HG02852 (cell line): Measurements from ENCODE around the gene C1orf116.
"Not testable (repeated sequence)": the region's sequence is repeated elsewhere in the genome, so short reads cannot be mapped to it uniquely, and the experiment has no call there.

Experiments used
- ATAC-seq: cut with Tn5 transposase; IDR thresholded peaks from one replicate; pipeline ENCODE4 v1.9.1; 2021; ENCODE audit warnings: mild to moderate bottlenecking, moderate library complexity; ENCODE audit not compliant: unreplicated experiment

Gene C1orf116

DNA sequence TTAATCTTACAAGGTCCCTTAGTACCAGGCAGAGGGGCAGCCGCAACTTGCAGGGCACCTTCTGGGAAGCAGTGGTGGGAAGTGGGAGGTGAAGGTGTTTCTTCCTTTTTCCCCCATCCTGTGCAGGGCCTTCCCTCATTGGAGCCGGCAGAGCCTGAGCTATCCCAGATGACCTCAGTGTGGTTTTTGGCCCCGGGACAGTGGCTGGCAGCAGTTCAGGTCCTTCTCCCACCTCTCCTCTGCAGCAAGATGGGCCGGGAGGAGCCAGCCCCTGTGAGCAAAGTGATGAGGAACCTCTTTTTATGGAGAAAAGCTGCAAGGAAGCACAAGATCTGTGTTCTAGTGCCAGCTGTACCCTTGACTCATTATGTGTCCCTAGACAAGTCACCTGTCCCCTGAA, 27.3 kb upstream of the C1orf116 start:
- no peak for ATAC-seq

DNA sequence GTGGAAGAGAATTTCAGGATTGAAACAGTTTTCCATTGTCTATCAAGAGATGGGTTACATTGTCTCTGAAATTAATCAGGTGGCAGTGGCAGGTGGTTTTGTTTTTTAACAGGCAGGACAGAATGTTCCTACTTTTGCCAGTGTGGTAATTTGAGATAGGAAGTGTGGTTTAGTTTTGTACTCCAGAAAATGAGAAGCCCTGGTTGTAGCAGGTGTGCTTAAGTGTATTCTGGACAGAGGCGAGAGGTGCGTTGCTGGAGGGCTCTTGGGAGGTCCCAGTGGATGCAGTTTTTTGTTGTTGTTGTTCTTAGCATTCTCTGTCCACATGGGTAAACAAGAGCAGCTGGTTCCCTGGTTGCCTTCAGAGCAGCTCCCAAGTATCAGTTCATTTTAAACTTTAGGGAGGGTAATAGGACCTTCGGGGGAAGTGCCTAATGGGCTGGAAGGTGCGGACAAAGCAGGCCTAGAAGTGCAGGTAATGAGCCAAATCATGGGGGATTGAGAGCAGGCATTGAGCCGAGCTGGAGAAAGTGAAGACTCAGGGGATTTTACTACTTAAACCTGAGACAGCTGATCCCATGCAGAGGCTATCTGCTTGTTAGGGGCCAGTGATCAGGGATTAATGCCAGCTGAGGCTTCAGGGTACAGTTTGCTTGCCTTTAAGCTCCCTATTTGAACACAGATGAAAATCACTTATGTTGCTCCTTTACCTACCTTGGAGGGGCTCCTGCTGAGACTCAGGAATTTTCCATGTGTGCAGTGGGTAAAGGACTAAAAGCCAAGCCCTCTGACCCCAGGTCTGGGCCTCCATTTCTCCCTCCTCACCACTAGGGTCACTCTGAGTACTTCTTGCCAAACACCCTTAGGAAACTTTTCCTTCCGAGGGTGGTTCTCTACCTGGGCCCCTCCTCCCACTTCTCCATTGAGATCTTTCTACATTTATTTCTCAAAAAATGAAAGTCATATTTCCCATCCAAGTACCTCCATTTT, 26.6 kb upstream of the C1orf116 start:
- no peak for ATAC-seq

DNA sequence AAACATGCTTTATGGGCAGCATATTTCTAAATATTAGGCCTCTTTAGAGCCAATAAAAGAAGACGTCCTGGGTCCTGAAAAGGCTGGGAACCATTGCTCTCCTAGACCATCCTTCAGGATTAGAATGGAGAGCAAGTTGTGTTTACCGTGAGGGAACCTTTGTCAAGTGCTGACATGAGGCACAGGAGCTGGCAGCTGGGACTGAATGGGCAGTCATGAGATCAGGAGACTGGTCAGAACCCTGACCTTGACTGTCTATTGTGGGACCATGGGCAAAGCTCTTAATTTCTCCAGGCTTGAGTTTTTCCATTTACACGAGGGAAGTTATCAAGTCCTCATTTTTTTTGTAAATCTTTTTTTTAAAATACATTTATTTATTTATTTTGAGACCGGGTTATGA, 25.7 kb upstream of the C1orf116 start:
- no peak for ATAC-seq

DNA sequence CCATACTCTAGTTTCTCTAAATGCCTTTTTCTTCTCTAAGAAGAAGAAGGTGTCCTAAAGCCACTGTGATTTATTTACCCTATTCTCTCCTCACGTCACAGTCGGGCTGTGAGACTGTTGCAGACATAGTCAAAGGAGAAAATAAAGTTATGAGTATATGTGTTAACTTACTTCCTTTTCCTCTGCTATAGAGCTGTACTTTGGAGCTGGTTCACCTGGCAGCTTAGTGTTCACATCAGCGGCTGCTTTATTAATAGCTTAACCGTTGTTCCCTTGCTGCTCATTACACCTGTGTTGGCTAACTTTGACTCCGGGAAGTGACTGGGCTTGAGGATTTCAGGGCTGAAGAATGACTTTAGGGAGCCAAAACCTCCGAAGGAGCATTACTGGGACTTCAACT, 24.1 kb upstream of the C1orf116 start:
- ATAC-seq, result no peak

DNA sequence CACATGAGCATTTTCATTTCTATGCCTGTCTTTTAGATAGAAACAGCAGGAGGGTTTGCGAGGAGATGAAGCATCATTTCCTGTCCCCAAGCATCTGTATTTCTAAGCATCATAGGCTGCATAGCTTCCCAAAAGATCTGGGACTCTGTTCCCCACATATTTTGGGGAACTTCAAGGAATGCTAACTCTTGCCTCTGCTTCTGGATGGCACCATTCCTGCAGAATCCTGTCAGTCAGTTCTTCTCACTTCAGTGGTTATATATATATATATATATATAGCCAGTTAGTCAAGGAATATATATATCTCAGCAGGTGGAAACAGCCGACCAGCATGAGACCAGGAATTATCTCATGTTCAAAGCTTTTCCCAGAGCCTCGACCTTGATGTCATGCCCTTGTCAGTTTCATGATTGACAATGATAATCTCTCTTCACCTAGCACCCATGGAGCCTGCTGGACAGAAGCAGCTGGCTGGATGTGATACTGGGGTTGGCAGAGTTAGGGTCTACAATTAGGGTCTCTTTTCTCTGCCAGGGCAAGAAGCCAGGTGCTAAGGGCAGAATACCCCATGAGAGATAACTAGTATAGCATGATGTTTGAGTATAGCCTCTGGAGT, 22.9 kb upstream of the C1orf116 start:
- ATAC-seq, result no peak

DNA sequence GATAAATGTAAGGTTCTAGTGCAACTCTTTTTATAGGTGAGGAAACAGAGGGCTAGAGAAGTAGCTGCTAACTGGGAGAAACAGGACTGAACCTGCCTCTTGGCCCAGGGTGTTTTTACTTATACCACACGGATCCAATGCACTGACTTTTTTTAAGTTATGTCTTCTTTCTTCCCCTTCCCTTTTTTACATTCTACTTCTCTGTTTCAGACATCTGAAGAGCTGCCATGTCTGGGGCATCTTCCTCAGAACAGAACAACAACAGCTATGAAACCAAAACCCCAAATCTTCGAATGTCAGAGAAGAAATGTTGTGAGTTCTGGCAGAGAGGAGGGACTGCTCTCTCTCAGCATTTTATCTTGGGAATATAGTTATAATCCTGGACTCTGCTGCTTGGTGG, 21.9 kb upstream of the C1orf116 start:
- ATAC-seq, result no peak

DNA sequence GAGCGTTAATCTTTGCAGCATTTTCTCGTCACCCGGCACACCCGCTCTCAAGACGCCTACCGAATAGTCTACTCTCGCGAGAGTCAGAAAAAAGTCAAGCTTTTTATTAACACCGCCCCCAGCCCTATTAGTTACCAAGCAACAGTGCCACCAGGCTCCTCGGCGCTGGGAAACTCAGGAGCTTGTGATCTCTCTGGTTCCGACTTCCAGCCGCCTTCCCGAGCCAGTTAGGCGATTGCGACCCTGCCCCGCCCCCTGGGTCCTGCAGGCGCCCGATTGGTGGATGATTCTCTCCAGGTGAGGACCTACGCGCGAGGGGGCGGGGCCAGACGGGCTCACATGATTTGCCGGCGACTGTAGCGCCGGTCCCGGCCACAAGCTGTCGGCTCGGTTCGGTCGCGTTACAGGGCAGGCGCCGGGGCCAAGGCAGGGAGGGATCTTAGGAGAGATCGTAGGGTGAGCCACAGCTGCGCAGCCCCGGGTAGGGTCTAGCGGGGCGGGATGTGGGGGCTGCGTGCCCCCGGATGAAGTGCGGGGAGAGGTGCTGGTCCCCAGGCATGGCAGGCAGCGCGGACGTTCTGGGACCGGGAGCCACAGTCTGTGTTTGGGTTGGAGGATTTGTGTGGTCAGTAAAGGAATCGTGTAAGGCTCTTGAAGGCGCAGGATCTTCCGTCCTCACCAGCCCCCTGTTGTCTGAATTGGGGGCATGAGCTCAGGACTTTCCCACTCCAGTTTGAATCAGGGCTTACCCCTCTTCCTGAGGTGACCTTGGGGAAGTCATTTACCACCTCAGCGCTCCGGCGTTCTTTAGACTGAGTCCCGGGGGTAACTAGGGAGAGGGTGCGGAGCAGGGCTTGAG, 20.6 kb upstream of the C1orf116 start, which contains the start of gene PFKFB2:
PFKFB2 (plus strand) TSS at position 365 of the 859 bp plus-strand sequence. CDS start 1,443 bp downstream, outside the sequence.
- peak; percentile 78 for ATAC-seq

DNA sequence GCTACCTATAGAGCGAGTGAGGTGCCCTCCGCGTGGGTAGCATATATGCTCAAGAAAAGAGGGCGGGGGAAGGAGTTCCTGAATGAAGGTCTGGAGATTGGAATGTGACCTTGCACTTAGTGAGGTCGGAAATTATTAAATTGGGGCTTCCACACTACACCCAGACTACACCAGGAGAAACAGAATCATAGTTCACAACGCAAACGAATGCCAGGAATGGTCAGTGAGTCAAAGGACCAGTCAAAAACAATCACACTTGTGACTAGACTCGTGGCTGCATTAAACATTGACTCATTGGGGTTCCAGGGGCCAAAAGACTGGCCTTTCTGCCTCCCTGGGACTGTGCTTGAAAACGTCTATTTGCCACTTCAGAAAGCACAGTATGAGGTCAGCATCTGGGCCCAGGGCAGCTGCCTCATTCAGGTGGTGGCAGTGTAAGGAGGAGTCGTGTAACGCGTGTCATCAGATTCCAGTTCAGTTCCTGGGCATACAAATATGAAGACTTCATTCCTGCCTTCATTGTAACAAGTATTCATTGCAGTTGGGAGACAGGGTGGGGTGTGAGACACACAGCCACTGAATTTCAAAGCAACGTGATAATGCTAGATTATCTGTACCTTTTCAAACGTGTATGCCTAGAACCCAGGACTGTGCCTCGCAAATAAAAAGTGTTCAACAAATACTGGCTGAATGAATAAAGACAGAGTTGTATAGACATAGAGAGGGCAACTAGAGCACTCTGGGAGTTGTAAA, 18.8 kb upstream of the C1orf116 start, which contains the start of gene YOD1:
YOD1 (minus strand) TSS at position 18 of the 753 bp plus-strand sequence. CDS start 178 bp downstream, outside the sequence.
- ATAC-seq, result no peak

DNA sequence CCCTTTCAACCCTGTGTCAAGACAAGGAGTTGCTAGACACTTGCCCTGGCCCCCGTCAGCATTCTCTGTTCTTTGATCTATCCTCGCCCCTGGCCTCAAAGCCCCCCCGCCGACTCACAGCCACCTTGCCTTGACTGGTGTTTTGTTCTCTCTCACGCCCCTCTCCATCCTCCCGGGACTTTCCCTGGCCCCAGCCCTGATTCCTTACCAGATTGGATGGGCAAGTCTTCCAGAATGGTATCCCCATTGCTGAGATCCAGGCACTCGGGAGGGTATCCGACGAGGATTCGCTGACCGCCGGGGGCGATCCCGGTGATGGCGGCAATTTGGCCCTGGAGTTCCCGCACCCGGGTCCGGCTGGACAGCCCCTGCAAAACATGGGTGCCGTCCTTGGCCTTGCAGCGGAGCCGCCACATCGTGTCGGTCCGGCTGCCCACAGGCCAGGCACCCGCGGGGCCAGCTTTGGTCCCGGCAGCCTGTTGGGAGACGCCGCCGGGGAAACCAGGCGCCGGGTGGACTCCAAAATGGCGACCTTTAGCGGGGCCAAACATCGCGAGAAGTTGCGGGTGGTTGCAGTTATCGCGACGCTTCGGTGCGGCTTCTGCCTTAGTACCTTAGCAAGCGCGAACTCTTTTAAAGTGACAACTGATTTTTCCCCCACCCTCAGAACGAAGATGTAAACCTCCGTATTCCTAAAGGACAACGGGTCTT, 18.1 kb upstream of the C1orf116 start:
- peak; percentile 45 for ATAC-seq

DNA sequence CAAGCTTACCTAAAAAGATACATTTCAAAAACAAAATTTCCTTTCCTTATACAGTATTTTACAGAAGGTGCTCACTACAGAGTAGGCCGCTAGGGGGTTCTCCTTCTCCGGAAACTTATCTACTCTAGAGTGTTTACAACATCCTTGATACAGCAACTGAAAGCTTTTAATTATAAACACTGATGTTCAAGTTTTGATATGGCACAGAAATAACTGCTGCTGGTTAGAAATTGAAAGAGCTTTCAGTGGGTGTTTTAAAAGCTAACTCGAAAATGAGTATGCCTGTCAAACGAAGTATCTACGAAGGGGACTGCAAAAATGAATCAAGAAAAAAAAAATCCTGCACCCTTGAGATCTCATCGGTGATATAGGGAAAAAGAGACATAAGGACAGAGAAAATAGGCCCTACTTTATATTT, 17.4 kb upstream of the C1orf116 start:
- ATAC-seq, result no peak

DNA sequence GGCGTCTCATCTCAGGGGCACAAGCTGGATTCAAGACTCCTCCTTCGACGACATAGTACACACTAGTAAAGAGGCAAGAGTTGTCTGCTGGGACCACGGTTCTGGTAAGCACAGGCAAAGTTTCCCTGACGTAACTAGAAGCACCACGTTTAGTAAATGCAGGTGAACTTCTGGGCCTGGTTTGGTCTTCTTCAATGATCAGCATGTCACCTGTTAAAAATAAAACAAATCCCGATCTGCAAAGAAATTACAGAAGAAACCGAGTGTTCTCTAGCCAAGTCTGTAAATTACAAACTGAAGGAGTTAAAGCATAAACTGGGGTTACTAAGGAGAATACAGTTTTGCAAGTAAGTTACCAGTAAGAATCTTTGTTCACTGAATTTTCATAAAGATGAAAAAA, 17.0 kb upstream of the C1orf116 start:
- ATAC-seq, result no peak

DNA sequence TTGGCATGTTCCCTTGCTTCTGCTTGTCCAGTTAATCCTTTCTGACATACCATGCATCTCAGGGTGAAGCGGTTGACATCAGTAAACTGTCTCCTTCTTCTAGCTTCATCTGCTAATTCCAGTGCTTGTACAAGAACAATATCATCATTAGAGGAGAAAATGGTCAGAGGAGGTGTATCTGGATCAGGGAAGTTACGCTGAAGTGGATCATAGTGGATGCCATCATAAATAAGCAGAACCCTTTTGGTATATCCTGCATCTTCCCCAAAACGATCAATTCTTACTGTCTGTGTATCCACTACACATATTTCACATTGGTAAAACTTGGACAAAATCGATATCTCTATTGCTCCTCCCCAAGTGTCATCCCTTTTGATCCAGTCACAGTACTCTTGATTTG, 16.5 kb upstream of the C1orf116 start:
- ATAC-seq, result no peak

DNA sequence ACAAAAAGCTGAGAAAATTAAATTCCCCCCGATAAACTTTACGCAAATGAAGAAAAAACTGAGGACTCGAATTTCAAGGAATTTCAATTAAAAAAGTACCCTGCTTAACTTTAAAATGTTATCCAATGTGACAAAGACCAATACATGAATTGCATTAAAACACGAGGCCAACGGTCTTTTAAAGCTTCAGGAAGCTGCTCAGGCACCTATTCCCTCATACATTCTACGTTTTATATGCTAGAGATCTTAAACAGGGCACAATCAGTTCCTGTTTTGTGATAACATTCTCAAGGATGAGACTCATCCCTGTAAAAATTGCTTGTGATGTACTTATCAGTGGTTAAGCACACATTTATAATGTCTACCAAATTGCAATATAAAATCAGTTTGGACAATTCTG, 15.5 kb upstream of the C1orf116 start:
- no peak for ATAC-seq

DNA sequence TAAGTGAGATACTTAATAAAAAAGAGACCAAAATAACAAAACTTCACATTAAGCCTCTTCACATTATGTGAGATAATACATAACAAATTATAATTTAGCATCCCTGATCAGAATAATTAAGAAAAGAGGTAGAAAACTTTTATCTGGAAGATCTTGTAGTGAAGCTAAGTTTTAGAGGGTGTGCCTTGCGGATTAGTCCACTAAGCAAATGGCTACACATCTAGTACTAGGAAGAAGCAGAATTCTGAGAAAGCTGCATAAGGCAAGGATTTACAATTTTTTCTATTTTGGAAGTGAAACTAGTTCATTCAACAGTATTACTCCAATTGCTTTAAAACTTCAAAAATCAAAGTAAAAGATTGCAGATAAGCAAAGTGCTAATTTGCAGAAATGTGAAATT, 14.9 kb upstream of the C1orf116 start:
- no peak for ATAC-seq

DNA sequence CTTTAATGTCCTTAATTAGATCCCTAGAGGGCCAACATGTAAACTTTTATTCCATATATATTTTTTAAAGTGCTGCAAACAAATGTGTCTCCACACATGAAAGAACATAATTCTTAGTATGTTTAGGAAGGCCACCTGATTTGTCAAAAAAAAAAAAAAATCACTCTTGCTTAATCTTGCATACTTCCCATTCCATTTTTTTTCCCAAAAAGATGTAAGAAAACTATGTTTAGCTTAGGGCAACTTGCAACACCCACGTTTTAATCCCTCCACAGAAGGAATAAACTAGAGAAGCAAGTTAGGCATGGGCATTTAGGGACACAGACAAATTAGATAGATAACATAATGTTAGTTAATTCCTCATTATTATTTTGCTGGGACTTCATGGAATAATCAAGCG, 12.9 kb upstream of the C1orf116 start:
- no peak for ATAC-seq

DNA sequence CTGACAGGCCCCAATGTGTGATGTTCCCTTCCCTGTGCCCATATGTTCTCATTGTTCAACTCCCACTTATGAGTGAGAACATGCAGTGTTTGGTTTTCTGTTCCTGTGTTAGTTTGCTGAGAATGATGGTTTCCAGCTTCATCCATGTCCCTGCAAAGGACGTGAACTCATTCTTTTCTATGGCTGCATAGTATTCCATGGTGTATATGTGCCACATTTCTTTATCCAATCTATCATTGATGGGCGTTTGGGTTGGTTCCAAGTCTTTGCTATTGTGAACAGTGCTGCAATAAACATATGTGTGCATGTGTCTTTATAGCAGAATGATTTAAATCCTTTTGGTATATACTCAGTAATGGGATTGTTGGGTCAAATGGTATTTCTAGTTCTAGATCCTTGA, 8.8 kb upstream of the C1orf116 start:
- ATAC-seq, result not testable (repeated sequence)

DNA sequence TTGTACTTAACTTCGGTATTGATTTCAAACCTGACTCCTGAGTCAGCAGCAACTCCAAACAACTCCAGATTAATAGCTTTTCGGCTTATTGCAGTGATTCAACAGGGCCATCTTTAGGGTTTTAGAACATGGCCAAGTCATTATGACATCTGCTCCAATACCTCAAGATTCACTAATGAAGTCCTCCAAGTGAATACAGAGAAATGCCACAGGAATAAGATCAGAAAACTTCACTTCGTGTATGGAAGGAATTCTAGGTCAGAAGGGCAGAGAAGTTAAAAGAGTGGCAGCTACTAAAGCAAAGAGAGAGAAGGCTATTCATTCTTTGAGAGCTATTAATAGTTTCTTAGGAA, 7.6 kb upstream of the C1orf116 start:
- ATAC-seq, result no peak

DNA sequence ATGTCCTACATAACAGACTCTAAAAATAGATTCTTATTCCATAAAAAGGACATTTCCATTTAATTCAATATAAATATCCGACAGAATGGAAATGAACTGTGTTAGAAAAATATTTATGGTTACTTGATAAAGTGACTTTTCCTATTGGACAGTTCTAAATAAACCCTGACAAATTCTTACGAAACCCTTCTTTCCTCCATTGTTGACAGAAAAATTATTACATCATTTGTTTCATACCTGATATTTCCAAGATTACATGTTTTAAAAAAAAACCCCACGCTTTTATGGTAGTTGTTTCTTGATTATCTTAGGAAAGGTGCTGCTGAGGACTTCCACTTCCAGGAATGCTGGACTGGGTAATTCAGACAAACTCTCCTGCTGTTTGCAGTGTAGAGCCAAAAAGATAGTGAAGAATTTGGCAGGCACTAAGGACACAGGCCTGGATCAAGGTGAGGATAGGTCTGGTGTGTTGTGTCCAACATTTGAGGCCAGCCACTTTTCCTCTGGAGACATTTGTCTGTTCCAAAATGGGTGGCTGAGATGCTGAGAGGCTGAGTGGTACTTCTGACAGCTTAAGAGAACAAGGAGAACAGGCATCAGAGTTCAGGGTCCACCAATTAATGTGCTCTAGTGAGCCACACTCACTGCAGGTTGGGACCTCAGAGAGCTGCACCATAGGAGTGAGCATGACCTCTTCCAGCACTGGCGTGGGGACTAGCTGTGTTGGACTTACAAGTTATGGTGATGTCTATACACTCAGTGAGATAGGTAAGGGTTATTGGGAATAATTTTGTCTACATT, 7.0 kb upstream of the C1orf116 start:
- no peak for ATAC-seq

DNA sequence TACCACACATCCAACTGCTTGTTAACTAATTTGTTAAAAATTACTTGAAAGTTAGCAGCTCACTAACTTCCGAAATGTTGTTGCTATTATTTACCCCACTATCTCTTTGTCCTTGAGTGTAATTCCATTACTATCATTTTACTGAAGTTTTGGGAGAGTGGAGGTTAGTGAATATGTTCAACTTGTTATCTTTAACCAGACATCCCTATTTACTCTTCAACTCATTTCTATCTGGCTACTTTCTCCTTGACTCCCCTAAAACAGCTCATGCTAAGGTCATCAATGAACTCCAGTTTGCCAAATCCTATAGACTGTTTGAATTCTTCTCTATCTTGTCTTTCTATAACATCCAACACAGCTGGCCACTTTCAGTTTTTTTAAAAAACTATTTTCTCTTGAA, 4.3 kb upstream of the C1orf116 start:
- ATAC-seq, result no peak
